ENCODE data around the gene SLC18A3.

GRCh38 chr10:49647554-49647953 lies 37.4 kb downstream of the SLC18A3 start:
- TF ChIP-seq CTCF (IDR thresholded peaks at IDR 0.05; ENCODE audit: poor library complexity) = no peak
- no peak for TF ChIP-seq EZH2 (IDR thresholded peaks at IDR 0.05; ENCODE audit: borderline replicate concordance)
- TF ChIP-seq EZH2phosphoT487 (IDR thresholded peaks at IDR 0.05; ENCODE audit: low read depth, severe bottlenecking, unreplicated experiment) = no peak
